ENCODE data around the gene PODN.
A peak's percentile ranks its signal among the peaks of the same experiment; 100 is the strongest.

Gene PODN

GRCh38 chr1:53107570-53108322, 45.7 kb downstream of the PODN start:
- H3K4me3 ChIP-seq (ENCODE audit: low read depth, low read length): no peak overlapping the region
- peak; percentile 92 for DNase-seq (ENCODE audit: low read depth)
- no peak for TF ChIP-seq CTCF (IDR thresholded peaks at IDR 0.05; ENCODE audit: control insufficient read depth, extremely low read depth, insufficient read depth)

- no peak; the same call in 1 of the 2 replicates for TF ChIP-seq CTCF (IDR thresholded peaks at IDR 0.05; ENCODE audit: control insufficient read depth, extremely low read depth, insufficient read depth)
- no peak for DNase-seq (ENCODE audit: low read depth)
Observed at GRCh38 chr1:53108646-53109580, 46.9 kb downstream of the PODN start.

GRCh38 chr1:53110370-53111072, 48.5 kb downstream of the PODN start:
- TF ChIP-seq CTCF (IDR thresholded peaks at IDR 0.05; ENCODE audit: control insufficient read depth, extremely low read depth, insufficient read depth): no peak
- no peak for DNase-seq (ENCODE audit: low read depth)
- H3K4me3 ChIP-seq (ENCODE audit: low read depth, low read length): no peak overlapping the region

More at GRCh38 chr1:53108646-53109580, 46.9 kb downstream of the PODN start:
- no peak overlapping the region for H3K4me3 ChIP-seq (ENCODE audit: low read depth, low read length)

GRCh38 chr1:53111073-53111556, 49.1 kb downstream of the PODN start:
- no peak overlapping the region for H3K4me3 ChIP-seq (ENCODE audit: low read depth, low read length)
- TF ChIP-seq CTCF (IDR thresholded peaks at IDR 0.05; ENCODE audit: control insufficient read depth, extremely low read depth, insufficient read depth): no peak

GRCh38 chr1:53111693-53112092, 49.7 kb downstream of the PODN start:
- H3K4me3 ChIP-seq (ENCODE audit: low read depth, low read length): no peak overlapping the region
- TF ChIP-seq CTCF (IDR thresholded peaks at IDR 0.05; ENCODE audit: control insufficient read depth, extremely low read depth, insufficient read depth): no peak
- DNase-seq (ENCODE audit: low read depth): no peak

More at GRCh38 chr1:53111073-53111556, 49.1 kb downstream of the PODN start:
- no peak for DNase-seq (ENCODE audit: low read depth)

- no peak for TF ChIP-seq CTCF (IDR thresholded peaks at IDR 0.05; ENCODE audit: control insufficient read depth, extremely low read depth, insufficient read depth)
- no peak for DNase-seq (ENCODE audit: low read depth)
- no peak overlapping the region for H3K4me3 ChIP-seq (ENCODE audit: low read depth, low read length)
Observed at GRCh38 chr1:53112271-53112774, 50.3 kb downstream of the PODN start.

Data from LNCaP clone FGC (cell line).